Small intestine (tissue), 7 donors: Measurements from ENCODE around the gene CAMTA1. TPM values are rescaled to one million over a fixed set of nuclear protein-coding genes. Genes with fewer than 3 reads are reported as not detected.
A peak's percentile ranks its signal among the peaks of the same experiment; 100 is the strongest.

ENCODE experiments used
- DNase-seq, 2 donors: peaks; one replicate each; pipeline versions ENCODE4 v3.0.0 to v3.0.0-alpha.2; 2013
- FAIRE-seq: peaks from 2 replicates; lab custom pipeline; 2012; peaks lifted over from hg19 to GRCh38; lab: Jason Lieb, UNC
- H3K27ac ChIP-seq, 3 donors: one replicate each; pipeline ENCODE4 v1.5.1; 2013; ENCODE audit warnings: low read length in 2 of 3, mild to moderate bottlenecking in 2 of 3, control low read depth in 1 of 3, inconsistent platforms in 1 of 3, low read depth in 1 of 3, moderate library complexity in 1 of 3
- H3K27me3 ChIP-seq, 3 donors: one replicate each; pipeline ENCODE4 v1.6.1; 2013; ENCODE audit warnings: low read length in 3 of 3, inconsistent platforms in 1 of 3; ENCODE audit not compliant: control insufficient read depth in 3 of 3, insufficient read depth in 3 of 3
- H3K36me3 ChIP-seq, 3 donors: one replicate each; pipeline ENCODE4 v1.6.1; 2013; ENCODE audit warnings: low read length in 3 of 3, inconsistent platforms in 1 of 3, low read depth in 1 of 3, mild to moderate bottlenecking in 1 of 3, moderate library complexity in 1 of 3; ENCODE audit not compliant: control insufficient read depth in 3 of 3, insufficient read depth in 2 of 3
- H3K4me1 ChIP-seq, 3 donors: one replicate each; pipeline ENCODE4 v1.6.1; 2013; ENCODE audit warnings: low read length in 2 of 3, inconsistent platforms in 1 of 3, low read depth in 1 of 3, mild to moderate bottlenecking in 1 of 3, moderate library complexity in 1 of 3; ENCODE audit not compliant: control insufficient read depth in 3 of 3, insufficient read depth in 2 of 3
- H3K4me3 ChIP-seq, 3 donors: one replicate each; pipeline ENCODE4 v1.5.1; 2013; ENCODE audit warnings: low read length in 3 of 3, control low read depth in 1 of 3, inconsistent platforms in 1 of 3, low read depth in 1 of 3, mild to moderate bottlenecking in 1 of 3, moderate library complexity in 1 of 3
- H3K9me3 ChIP-seq, 2 donors: one replicate each; pipeline ENCODE4 v1.6.1; 2013; ENCODE audit warnings: low read depth in 1 of 2, low read length in 1 of 2; ENCODE audit not compliant: control insufficient read depth in 2 of 2, insufficient read depth in 1 of 2
- WGBS, 3 donors: extraction: QIAGEN DNeasy Blood & Tissue Kit; methylation state at CpG; one replicate each; pipeline ENCODE4 v1.1.7; 2013; 5-methylcytosine and 5-hydroxymethylcytosine counted together
- polyA plus RNA-seq, 4 donors: library from polyadenylated mRNA; stranded (reverse) in 3 of 4; unstranded in 1 of 4; fragments of 200-250 nt in 3 of 4; fragments of 120-200 nt in 1 of 4; gene quantifications; one replicate each; pipeline versions ENCODE4 v1.2.1 to v1.2.3, GENCODE V29; 2013
- donor health status: healthy with polysubstance abuse.
- donor health status: control.
- donor health status: control.
- donor health status: Bipolar disorder and iron deficiency.
- donor health status: healthy.

CAMTA1 gene
- polyA plus RNA-seq, 4 donors, result 57.6 to 177 (median 147) TPM

DNA sequence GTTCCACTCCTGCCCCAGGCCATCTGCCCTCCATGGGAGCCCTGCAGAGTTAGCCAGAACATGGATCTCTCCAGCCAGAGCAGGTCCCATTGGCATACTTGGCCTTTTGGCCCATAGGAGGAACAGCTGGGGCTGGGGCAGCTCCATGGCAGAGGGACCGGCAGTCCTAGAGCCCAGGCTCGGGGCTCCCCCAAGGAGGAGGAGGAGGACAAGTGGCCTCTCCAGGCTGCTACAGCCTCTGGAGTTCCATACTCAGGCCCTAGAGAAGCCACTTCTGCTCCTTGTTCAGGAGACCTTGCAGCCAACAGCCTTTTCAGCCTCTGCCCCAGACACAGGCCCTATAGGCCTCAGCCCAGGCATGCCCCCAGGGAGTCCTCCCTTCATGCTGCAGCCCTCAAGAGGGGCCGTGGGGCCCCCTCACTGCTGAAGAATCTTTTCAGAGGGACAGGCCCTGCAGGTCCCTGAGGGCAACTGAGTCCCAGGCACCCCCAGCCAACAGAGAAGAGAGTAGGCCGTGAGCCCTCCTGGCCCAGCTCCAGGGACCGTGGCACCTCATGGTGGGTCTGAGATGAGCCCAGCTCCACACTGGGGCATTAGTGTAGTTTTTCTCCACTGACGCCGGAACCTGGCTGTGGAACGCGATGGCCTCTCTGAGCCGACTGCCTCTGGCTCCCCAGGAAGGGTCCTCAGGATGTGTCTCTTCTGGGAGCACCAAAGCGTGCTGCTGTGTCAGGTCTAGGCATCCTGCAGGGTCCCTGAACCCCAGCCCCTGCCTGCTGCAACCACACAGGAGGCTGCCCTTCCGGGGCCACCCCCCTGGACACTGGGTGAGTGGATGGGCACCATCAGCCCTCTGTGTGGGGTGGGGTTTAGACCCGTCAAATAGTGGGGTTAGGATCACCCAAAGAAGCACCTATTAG is 688.2 kb downstream of the CAMTA1 start:
- 86 to 93% (median 93%) methylated on average over 13 of the region's 13 CpGs for WGBS, 3 donors

DNA sequence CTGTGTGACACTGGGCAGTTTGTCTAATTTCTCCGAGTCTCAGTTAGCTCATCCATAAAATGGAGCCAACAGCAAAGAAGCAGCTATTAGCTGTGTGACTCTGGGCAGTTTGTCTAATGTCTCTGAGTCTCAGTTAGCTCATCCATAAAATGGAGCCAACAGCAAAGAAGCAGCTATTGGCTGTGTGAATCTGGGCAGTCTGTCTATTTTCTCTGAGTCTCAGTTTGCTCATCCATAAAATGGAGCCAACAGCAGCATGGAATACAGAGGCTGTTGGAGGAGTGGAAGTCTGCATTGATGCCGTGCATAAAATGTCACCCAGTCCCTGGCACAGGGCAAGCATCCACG is 688.9 kb downstream of the CAMTA1 start:
- FAIRE-seq (no peak), DNase-seq (no peak)
- Histone ChIP-seq H3K27me3 (peaks cover 0 to 6% (median 0%) of the 10 kb centered on the region in 3 donors), H3K9me3 (no peaks in the 10 kb centered on the region), H3K36me3 (no peaks in the 10 kb centered on the region), H3K4me1 (peaks cover 0 to 8% (median 0%) of the 10 kb centered on the region in 3 donors), H3K27ac (no peak overlapping the region), H3K4me3 (no peak overlapping the region)
- WGBS, 3 donors, result 76 to 92% (median 90%) methylated on average over 3 of the region's 3 CpGs

More for the DNA sequence above, 688.2 kb downstream of the CAMTA1 start:
- peaks cover 0 to 8% (median 0%) of the 10 kb centered on the region in 3 donors for H3K4me1 ChIP-seq
- DNase-seq (no peak), FAIRE-seq (no peak)
- no peaks in the 10 kb centered on the region for H3K9me3 ChIP-seq
- H3K27ac ChIP-seq, result no peak overlapping the region
- peaks cover 0 to 6% (median 0%) of the 10 kb centered on the region in 3 donors for H3K27me3 ChIP-seq
- H3K4me3 ChIP-seq, result no peak overlapping the region
- no peaks in the 10 kb centered on the region for H3K36me3 ChIP-seq

DNA sequence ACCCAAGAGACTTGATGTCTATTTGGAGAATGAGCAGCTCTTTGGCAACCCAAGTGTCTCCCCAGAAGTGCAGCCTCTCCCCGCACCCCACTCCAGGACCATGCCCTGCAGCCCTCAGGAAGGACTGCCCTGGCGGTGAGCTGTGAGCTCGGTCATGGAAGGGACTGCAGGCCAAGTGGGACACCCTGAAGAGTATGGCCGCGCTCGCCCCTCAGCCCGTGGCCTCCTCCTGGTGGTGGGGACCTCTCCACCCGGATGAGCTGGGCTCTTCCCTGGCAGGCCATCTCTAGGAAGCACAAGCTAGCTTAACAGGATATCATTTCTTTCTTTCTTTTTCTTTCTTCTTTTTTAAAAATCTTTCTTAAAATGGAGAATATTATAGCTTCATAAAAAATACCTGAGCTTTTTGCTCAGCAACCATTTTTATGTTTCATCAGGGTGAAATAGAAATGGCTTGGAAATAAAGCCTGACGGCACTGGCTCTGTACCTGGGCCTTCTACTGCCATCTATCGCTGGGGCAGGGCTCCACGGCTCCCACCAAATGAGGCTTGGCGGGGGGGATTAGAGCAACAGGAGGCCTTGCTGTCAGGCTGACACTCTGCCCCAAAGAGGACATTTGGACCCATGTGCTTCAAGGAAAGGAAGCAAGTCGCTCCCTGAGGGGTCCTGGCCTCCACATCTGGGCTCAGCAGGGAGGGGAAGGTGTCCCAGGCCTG is 689.7 kb downstream of the CAMTA1 start:
- H3K4me1 ChIP-seq, result peaks cover 0 to 8% (median 0%) of the 10 kb centered on the region in 3 donors
- no peaks in the 10 kb centered on the region for H3K36me3 ChIP-seq
- no peak overlapping the region for H3K4me3 ChIP-seq
- H3K27ac ChIP-seq, result no peak overlapping the region
- H3K9me3 ChIP-seq, result no peaks in the 10 kb centered on the region
- FAIRE-seq (no peak), DNase-seq (no peak)
- WGBS, 3 donors, result 83 to 91% (median 90%) methylated on average over 13 of the region's 13 CpGs
- H3K27me3 ChIP-seq, result peaks cover 0 to 6% (median 0%) of the 10 kb centered on the region in 3 donors

DNA sequence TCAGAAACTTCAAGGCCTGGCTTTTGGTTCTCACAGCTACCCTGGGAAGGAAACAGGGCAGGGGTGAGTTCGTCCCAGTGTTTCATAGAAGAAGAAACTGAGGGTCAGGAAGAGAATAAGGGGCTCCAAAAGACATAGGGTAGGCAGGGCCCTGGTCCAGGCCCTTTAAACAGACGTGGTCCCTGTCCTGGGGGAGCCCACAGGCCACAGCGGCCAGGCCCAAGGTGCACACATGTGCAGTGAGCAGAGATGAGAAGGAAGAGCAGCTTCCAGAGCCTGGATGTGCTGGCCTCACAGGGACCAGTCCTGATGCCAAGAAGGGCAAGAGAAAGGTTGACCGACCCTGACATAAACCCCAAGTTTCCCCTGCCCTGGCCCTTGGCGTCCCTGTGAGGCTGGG is 690.4 kb downstream of the CAMTA1 start:
- no peak for FAIRE-seq
- peaks cover 0 to 6% (median 0%) of the 10 kb centered on the region in 3 donors for H3K27me3 ChIP-seq
- H3K9me3 ChIP-seq, result no peaks in the 10 kb centered on the region
- peaks cover 0 to 8% (median 0%) of the 10 kb centered on the region in 3 donors for H3K4me1 ChIP-seq
- no peaks in the 10 kb centered on the region for H3K36me3 ChIP-seq
- 79 to 90% (median 81%) methylated on average over 5 of the region's 5 CpGs for WGBS, 3 donors
- H3K27ac ChIP-seq, result no peak overlapping the region
- no peak for DNase-seq
- H3K4me3 ChIP-seq, result no peak overlapping the region

DNA sequence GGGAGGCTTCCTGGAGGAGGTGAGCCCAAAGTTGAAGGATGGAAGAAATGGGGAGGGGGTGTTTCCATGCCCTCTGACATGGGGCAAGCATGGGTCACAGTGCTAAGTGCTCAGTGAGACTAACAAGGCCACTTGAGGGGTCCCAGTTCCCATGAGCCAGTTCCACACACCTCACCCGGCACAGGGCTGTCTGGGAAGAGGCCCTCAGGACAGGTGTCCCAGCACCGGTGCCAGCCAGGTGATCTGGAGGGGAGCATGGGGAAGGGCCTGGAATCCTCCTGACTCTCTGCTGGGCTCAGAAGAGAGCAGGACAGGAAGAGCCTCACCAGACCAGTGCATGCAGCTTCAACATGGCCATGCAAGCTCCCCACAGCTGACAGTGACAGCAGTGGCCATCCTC is 691.1 kb downstream of the CAMTA1 start:
- 76 to 95% (median 87%) methylated on average over 2 of the region's 2 CpGs for WGBS, 3 donors
- Histone ChIP-seq H3K27ac (no peak overlapping the region), H3K9me3 (no peaks in the 10 kb centered on the region), H3K4me3 (no peak overlapping the region), H3K27me3 (peaks cover 0 to 6% (median 0%) of the 10 kb centered on the region in 3 donors), H3K36me3 (no peaks in the 10 kb centered on the region), H3K4me1 (peaks cover 0 to 3% (median 0%) of the 10 kb centered on the region in 3 donors)
- DNase-seq (no peak), FAIRE-seq (no peak)

DNA sequence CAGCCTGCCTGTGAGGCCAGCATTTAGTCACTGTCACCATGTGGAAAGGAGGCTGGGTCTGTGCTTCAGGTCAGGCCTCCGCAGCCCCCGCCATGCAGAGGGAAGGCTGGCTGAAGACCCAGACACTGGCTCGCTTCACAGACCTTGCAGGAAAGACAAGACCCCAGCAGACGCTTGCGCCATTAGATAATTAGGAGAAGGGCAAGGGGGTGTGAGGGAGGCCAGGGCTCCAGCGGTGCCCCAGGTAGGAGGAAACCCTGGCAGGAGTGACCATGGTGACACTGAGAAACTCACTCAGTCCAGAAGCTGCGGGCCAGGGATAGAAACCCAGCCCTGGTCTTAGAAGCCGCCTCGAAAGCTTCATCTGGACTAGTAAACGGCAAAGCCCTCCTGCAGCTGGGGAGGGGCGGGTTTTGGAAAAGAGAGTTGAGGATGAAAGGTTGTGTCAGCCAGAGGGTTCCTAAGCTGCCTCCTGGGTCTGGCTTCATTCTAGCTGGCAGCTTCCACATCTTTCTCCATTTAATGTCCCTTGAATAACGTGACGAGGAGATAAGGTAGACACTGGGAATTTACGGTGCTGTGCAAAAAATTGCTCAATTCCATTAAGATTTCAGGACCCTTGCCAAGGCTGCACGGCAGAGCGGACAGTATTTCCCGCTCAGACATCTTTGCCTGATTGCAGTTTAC is 691.8 kb downstream of the CAMTA1 start:
- H3K27me3 ChIP-seq, result peaks cover 0 to 6% (median 0%) of the 10 kb centered on the region in 3 donors
- H3K4me1 ChIP-seq, result no peaks in the 10 kb centered on the region
- no peaks in the 10 kb centered on the region for H3K9me3 ChIP-seq
- no peak for DNase-seq
- WGBS, 3 donors, result 74 to 75% (median 74%) methylated on average over 17 of the region's 17 CpGs
- no peaks in the 10 kb centered on the region for H3K36me3 ChIP-seq
- H3K27ac ChIP-seq, result peak overlapping the region in 1 of 3 donors; percentile 89
- no peak overlapping the region for H3K4me3 ChIP-seq
- no peak for FAIRE-seq

DNA sequence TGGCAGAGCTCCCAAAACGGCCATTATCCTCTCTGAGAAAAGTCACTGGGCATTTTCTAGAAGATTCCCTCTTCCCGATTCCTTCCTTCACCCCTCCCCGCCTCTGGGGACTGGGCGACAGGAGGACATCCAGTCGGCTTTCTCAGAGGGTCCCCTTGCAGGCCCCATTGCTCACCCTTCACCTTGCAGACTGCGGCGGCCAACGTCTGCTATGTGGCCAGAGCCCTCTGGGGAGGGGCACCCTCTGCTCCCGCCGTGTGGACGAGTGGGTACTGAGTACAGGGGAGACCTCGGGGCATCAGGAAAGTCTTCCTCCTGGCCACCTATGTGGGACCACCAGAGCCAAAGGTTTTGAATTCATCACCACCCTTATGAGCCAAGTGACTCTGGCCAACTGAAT is 692.3 kb downstream of the CAMTA1 start:
- Histone ChIP-seq H3K27me3 (peaks cover 0 to 6% (median 0%) of the 10 kb centered on the region in 3 donors), H3K36me3 (no peaks in the 10 kb centered on the region), H3K4me3 (no peak overlapping the region), H3K4me1 (no peaks in the 10 kb centered on the region), H3K27ac (peak overlapping the region in 1 of 3 donors; percentile 89), H3K9me3 (no peaks in the 10 kb centered on the region)
- FAIRE-seq (no peak), DNase-seq (no peak)
- WGBS, 3 donors, result 80 to 86% (median 81%) methylated on average over 12 of the region's 12 CpGs
